Astrocyte of the hippocampus (primary cell): ENCODE measurements around the gene CA9.

Experiments
- DNase-seq: peaks from one replicate; pipeline ENCODE4 v3.0.0; 2011; ENCODE audit warnings: low read depth, low spot score

CA9 gene

GRCh38 chr9:35675204-35675603 is 1.5 kb downstream of the CA9 start:
- no peak for DNase-seq

GRCh38 chr9:35675732-35676392 is 2.1 kb downstream of the CA9 start:
- peak; percentile 61 for DNase-seq

GRCh38 chr9:35679091-35679490 is 5.4 kb downstream of the CA9 start:
- no peak for DNase-seq

GRCh38 chr9:35679766-35680330 is 6.1 kb downstream of the CA9 start:
- peak; percentile 52 for DNase-seq

- peak; percentile 83 for DNase-seq
Observed at GRCh38 chr9:35680331-35681105, 6.8 kb downstream of the CA9 start.

GRCh38 chr9:35681341-35682002 is 7.7 kb downstream of the CA9 start:
- DNase-seq, result peak; percentile 37

- DNase-seq, result no peak
Observed at GRCh38 chr9:35682051-35682450, 8.3 kb downstream of the CA9 start.

GRCh38 chr9:35682520-35683315 is 9.0 kb downstream of the CA9 start:
- DNase-seq, result no peak

GRCh38 chr9:35683323-35683722 is 9.6 kb downstream of the CA9 start:
- no peak for DNase-seq

GRCh38 chr9:35684921-35685320 is 11.2 kb downstream of the CA9 start:
- no peak for DNase-seq

- no peak for DNase-seq
Observed at GRCh38 chr9:35685506-35685905, 11.8 kb downstream of the CA9 start.

- DNase-seq, result peak; percentile 59
Observed at GRCh38 chr9:35686222-35687203, 12.8 kb downstream of the CA9 start.

GRCh38 chr9:35687306-35687705 is 13.6 kb downstream of the CA9 start:
- DNase-seq, result no peak

- no peak for DNase-seq
Observed at GRCh38 chr9:35687972-35688557, 14.3 kb downstream of the CA9 start.

- peak; percentile 67 for DNase-seq
Observed at GRCh38 chr9:35688558-35689541, 15.1 kb downstream of the CA9 start.

GRCh38 chr9:35689542-35690293 is 16.0 kb downstream of the CA9 start, which contains the start of gene TPM2:
TPM2 (minus strand) TSS chr9:35689925; CDS start chr9:35689817, 108 bp downstream.
- peak; percentile 97 for DNase-seq

- no peak for DNase-seq
Observed at GRCh38 chr9:35690294-35690613, 16.5 kb downstream of the CA9 start.
